ENCODE measurements around the gene LIG1. TPM values are rescaled to one million over a fixed set of nuclear protein-coding genes. Genes with fewer than 3 reads are reported as not detected.

Gene LIG1
- total RNA-seq, 1 donor from 2014 or later, result 17.0 TPM

GRCh38 chr19:48122421-48122820 lies 47.7 kb downstream of the LIG1 start:
- TF ChIP-seq CTCF (IDR thresholded peaks at IDR 0.05), result no peak
- Mint-ChIP-seq H3K36me3 (ENCODE audit: low read depth) (peaks cover 24% of the 10 kb centered on the region), H3K27me3 (ENCODE audit: low read depth) (no peaks in the 10 kb centered on the region), H3K27ac (ENCODE audit: unreplicated experiment) (no peak overlapping the region), H3K4me3 (ENCODE audit: unreplicated experiment) (no peak overlapping the region), H3K9me3 (ENCODE audit: low read depth) (no peaks in the 10 kb centered on the region), H3K4me1 (ENCODE audit: low read depth) (peaks cover 13% of the 10 kb centered on the region)
- no peak for DNase-seq (ENCODE audit: low spot score)

- H3K9me3 Mint-ChIP-seq (ENCODE audit: low read depth), result no peaks in the 10 kb centered on the region
- peak overlapping the region; percentile 76 for H3K27ac Mint-ChIP-seq (ENCODE audit: unreplicated experiment)
- TF ChIP-seq CTCF (IDR thresholded peaks at IDR 0.05), result no peak
- peaks cover 20% of the 10 kb centered on the region for H3K36me3 Mint-ChIP-seq (ENCODE audit: low read depth)
- peaks cover 13% of the 10 kb centered on the region for H3K4me1 Mint-ChIP-seq (ENCODE audit: low read depth)
- no peak for DNase-seq (ENCODE audit: low spot score)
- no peaks in the 10 kb centered on the region for H3K27me3 Mint-ChIP-seq (ENCODE audit: low read depth)
- H3K4me3 Mint-ChIP-seq (ENCODE audit: unreplicated experiment), result no peak overlapping the region
Measured at GRCh38 chr19:48121909-48122371, 48.2 kb downstream of the LIG1 start.

GRCh38 chr19:48121066-48121465 lies 49.1 kb downstream of the LIG1 start:
- Mint-ChIP-seq H3K4me1 (ENCODE audit: low read depth) (peaks cover 13% of the 10 kb centered on the region), H3K9me3 (ENCODE audit: low read depth) (no peaks in the 10 kb centered on the region), H3K27me3 (ENCODE audit: low read depth) (no peaks in the 10 kb centered on the region), H3K27ac (ENCODE audit: unreplicated experiment) (no peak overlapping the region), H3K4me3 (ENCODE audit: unreplicated experiment) (no peak overlapping the region), H3K36me3 (ENCODE audit: low read depth) (peaks cover 19% of the 10 kb centered on the region)
- no peak for TF ChIP-seq CTCF (IDR thresholded peaks at IDR 0.05)
- no peak for DNase-seq (ENCODE audit: low spot score)

GRCh38 chr19:48120505-48120904 lies 49.6 kb downstream of the LIG1 start:
- no peak overlapping the region for H3K4me3 Mint-ChIP-seq (ENCODE audit: unreplicated experiment)
- DNase-seq (ENCODE audit: low spot score), result no peak
- no peak for TF ChIP-seq CTCF (IDR thresholded peaks at IDR 0.05)
- peaks cover 17% of the 10 kb centered on the region for H3K36me3 Mint-ChIP-seq (ENCODE audit: low read depth)
- H3K9me3 Mint-ChIP-seq (ENCODE audit: low read depth), result no peaks in the 10 kb centered on the region
- no peaks in the 10 kb centered on the region for H3K27me3 Mint-ChIP-seq (ENCODE audit: low read depth)
- H3K27ac Mint-ChIP-seq (ENCODE audit: unreplicated experiment), result no peak overlapping the region
- peaks cover 13% of the 10 kb centered on the region for H3K4me1 Mint-ChIP-seq (ENCODE audit: low read depth)

GRCh38 chr19:48118131-48118517 lies 52.0 kb downstream of the LIG1 start:
- Mint-ChIP-seq H3K27ac (ENCODE audit: unreplicated experiment) (no peak overlapping the region), H3K27me3 (ENCODE audit: low read depth) (no peaks in the 10 kb centered on the region), H3K9me3 (ENCODE audit: low read depth) (no peaks in the 10 kb centered on the region), H3K4me1 (ENCODE audit: low read depth) (peaks cover 9% of the 10 kb centered on the region), H3K4me3 (ENCODE audit: unreplicated experiment) (no peak overlapping the region), H3K36me3 (ENCODE audit: low read depth) (peaks cover 15% of the 10 kb centered on the region)
- no peak for DNase-seq (ENCODE audit: low spot score)
- TF ChIP-seq CTCF (IDR thresholded peaks at IDR 0.05), result no peak
